H1 (cell line): Measurements from ENCODE around the gene PLAAT2. TPM values are rescaled to one million over a fixed set of nuclear protein-coding genes. Genes with fewer than 3 reads are reported as not detected.

ENCODE experiments used
- JUND ChIP-seq: IDR thresholded peaks from 2 replicates; pipeline ENCODE4 v1.6.1; 2011; ENCODE audit warnings: mild to moderate bottlenecking, improper control_type of control experiment, low read length
- MAFK ChIP-seq: IDR thresholded peaks from 2 replicates; pipeline ENCODE4 v1.6.1; 2012; ENCODE audit warnings: low read depth, mild to moderate bottlenecking, improper control_type of control experiment, low read length
- SUZ12 ChIP-seq: fragments of 200-600 bp; sonication (generic); IDR thresholded peaks from 2 replicates; pipeline ENCODE4 v1.6.1; 2012; ENCODE audit warnings: mild to moderate bottlenecking, inconsistent platforms, low read length, moderate library complexity, mixed read lengths
- TEAD4 ChIP-seq: IDR thresholded peaks from 2 replicates; pipeline ENCODE4 v1.6.1; 2012; ENCODE audit warnings: low read depth, low read length, inconsistent platforms, mixed read lengths
- polyA plus RNA-seq, 7 experiments: library from polyadenylated mRNA; depleted of rRNA in 3 of 7; stranded (reverse) in 5 of 7; unstranded in 2 of 7; fragments of >200 nt in 5 of 7; fragments of 200-250 nt in 2 of 7; gene quantifications; 1 replicate in 5 of 7; 2 replicates in 1 of 7; 4 replicates in 1 of 7; pipeline versions ENCODE4 v1.2.1 to v1.2.3, GENCODE V29; 2011 to 2013; ENCODE audit warnings: missing spikeins in 2 of 7, mixed read lengths in 2 of 7
- total RNA-seq: library from RNA; stranded (reverse); fragmentation: NEBNext Ultra II Directional; extraction: Animal tissue kit (Norgen Biotek cat#: 25700); gene quantifications from 2 replicates; pipeline ENCODE4 v1.2.1, GENCODE V29; 2021
- TF ChIP-seq, protein P1 (sequence below): fragments of 300-600 bp; sonication (generic); IDR thresholded peaks from 2 replicates; pipeline ENCODE4 v1.7.1; 2012; ENCODE audit warnings: low read length, moderate library complexity, mild to moderate bottlenecking, inconsistent platforms; ENCODE audit not compliant: insufficient replicate concordance

Gene PLAAT2
- total and polyA plus RNA-seq, 2 of the 8 experiments (the other 6 are each of a cell fraction or from before 2014, with no cell fraction given), result 0.39 TPM; not detected in 1

DNA sequence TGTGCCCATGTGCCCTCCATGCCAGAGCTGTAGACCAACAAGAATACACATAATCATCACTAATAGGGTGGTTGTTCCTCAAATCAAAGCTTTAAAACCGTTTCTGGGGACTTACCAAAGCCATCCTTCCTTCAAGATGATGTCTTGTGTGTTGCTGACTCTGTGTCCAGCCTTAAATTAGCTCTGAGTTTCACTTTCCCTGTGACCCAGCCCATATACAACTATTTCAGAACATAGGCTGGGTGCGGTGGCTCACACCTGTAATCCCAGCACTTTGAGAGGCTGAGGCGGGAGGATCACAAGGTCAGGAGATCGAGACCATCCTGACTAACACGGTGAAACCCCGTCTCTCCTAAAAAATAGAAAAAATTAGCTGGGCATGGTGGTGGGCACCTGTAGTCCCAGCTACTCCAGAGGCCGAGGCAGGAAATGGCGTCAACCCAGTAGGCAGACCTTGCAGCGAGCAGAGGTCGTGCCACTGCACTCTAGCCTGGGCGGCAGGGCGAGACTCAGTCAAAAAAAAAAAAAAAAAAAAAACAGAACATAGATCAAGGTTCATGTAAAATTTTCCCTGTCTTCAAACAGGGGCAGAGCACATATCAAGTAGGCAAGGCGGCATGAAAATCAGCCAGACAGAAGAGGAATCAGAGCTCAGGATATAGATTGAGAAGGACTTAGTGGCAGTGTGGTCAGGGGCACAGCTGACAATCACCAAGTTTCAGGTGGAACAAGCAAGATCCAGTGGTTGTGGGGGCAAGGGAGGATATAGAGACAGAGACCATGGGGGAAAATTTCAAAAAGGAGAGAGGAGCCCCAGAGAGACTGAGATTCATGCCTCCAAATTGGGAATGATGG lies at the start of gene PLAAT2 (continued):
- TF ChIP-seq, protein P1, sequence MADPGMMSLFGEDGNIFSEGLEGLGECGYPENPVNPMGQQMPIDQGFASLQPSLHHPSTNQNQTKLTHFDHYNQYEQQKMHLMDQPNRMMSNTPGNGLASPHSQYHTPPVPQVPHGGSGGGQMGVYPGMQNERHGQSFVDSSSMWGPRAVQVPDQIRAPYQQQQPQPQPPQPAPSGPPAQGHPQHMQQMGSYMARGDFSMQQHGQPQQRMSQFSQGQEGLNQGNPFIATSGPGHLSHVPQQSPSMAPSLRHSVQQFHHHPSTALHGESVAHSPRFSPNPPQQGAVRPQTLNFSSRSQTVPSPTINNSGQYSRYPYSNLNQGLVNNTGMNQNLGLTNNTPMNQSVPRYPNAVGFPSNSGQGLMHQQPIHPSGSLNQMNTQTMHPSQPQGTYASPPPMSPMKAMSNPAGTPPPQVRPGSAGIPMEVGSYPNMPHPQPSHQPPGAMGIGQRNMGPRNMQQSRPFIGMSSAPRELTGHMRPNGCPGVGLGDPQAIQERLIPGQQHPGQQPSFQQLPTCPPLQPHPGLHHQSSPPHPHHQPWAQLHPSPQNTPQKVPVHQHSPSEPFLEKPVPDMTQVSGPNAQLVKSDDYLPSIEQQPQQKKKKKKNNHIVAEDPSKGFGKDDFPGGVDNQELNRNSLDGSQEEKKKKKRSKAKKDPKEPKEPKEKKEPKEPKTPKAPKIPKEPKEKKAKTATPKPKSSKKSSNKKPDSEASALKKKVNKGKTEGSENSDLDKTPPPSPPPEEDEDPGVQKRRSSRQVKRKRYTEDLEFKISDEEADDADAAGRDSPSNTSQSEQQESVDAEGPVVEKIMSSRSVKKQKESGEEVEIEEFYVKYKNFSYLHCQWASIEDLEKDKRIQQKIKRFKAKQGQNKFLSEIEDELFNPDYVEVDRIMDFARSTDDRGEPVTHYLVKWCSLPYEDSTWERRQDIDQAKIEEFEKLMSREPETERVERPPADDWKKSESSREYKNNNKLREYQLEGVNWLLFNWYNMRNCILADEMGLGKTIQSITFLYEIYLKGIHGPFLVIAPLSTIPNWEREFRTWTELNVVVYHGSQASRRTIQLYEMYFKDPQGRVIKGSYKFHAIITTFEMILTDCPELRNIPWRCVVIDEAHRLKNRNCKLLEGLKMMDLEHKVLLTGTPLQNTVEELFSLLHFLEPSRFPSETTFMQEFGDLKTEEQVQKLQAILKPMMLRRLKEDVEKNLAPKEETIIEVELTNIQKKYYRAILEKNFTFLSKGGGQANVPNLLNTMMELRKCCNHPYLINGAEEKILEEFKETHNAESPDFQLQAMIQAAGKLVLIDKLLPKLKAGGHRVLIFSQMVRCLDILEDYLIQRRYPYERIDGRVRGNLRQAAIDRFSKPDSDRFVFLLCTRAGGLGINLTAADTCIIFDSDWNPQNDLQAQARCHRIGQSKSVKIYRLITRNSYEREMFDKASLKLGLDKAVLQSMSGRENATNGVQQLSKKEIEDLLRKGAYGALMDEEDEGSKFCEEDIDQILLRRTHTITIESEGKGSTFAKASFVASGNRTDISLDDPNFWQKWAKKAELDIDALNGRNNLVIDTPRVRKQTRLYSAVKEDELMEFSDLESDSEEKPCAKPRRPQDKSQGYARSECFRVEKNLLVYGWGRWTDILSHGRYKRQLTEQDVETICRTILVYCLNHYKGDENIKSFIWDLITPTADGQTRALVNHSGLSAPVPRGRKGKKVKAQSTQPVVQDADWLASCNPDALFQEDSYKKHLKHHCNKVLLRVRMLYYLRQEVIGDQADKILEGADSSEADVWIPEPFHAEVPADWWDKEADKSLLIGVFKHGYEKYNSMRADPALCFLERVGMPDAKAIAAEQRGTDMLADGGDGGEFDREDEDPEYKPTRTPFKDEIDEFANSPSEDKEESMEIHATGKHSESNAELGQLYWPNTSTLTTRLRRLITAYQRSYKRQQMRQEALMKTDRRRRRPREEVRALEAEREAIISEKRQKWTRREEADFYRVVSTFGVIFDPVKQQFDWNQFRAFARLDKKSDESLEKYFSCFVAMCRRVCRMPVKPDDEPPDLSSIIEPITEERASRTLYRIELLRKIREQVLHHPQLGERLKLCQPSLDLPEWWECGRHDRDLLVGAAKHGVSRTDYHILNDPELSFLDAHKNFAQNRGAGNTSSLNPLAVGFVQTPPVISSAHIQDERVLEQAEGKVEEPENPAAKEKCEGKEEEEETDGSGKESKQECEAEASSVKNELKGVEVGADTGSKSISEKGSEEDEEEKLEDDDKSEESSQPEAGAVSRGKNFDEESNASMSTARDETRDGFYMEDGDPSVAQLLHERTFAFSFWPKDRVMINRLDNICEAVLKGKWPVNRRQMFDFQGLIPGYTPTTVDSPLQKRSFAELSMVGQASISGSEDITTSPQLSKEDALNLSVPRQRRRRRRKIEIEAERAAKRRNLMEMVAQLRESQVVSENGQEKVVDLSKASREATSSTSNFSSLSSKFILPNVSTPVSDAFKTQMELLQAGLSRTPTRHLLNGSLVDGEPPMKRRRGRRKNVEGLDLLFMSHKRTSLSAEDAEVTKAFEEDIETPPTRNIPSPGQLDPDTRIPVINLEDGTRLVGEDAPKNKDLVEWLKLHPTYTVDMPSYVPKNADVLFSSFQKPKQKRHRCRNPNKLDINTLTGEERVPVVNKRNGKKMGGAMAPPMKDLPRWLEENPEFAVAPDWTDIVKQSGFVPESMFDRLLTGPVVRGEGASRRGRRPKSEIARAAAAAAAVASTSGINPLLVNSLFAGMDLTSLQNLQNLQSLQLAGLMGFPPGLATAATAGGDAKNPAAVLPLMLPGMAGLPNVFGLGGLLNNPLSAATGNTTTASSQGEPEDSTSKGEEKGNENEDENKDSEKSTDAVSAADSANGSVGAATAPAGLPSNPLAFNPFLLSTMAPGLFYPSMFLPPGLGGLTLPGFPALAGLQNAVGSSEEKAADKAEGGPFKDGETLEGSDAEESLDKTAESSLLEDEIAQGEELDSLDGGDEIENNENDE, result no peak
- TF ChIP-seq MAFK (no peak), JUND (no peak), SUZ12 (no peak), TEAD4 (no peak)
- TF ChIP-seq, all 59 proteins: peak for 0
